K562 (cell line): ENCODE measurements around the gene PDE1C. TPM values are rescaled to one million over a fixed set of nuclear protein-coding genes. Genes with fewer than 3 reads are reported as not detected.

Experiments
- ATAC-seq: fragments of 200-7000 bp; cut with Tn5 transposase; 3 replicates; pipeline ENCODE4 v1.9.1; 2020; ENCODE audit warnings: moderate library complexity
- BruUV-seq: library from RNA; stranded (reverse); fragments of 400-500 nt; replicated peaks from 2 replicates; lab custom pipeline; 2021; lab: Mats Ljungman, UMichigan
- CTCF ChIA-PET: fragments of 300-600 bp; formaldehyde crosslinking; extraction: SDS; loops from one replicate; lab custom pipeline; 2021; ENCODE audit warnings: low intra/inter-chr PET ratio; lab: Yijun Ruan, JAX
- POLR2A ChIA-PET: fragments of 300-600, 350-650 bp; sonication (Branson Sonifier 250); formaldehyde crosslinking; extraction: SDS; loops from one replicate; lab custom pipeline; 2021; ENCODE audit warnings: antibody characterized with exemption, inconsistent platforms; lab: Yijun Ruan, JAX
- DNase-seq, 4 experiments: peaks; one replicate each; pipeline versions ENCODE4 v3.0.0 to v3.0.0-alpha.2; 2011 to 2018; ENCODE audit warnings: low spot score in 3 of 4, mixed read lengths in 3 of 4; ENCODE audit errors: extremely low read depth in 1 of 4
- FAIRE-seq: peaks from 2 replicates; lab custom pipeline; 2011; peaks lifted over from hg19 to GRCh38; lab: Jason Lieb, UNC
- H2AFZ ChIP-seq: 2 replicates; pipeline ENCODE4 v1.6.0; 2011; ENCODE audit warnings: low read depth, low read length, control low read depth, inconsistent platforms
- H3K27ac ChIP-seq: fragments of 200-600 bp; 3 replicates; pipeline ENCODE4 v1.8.0; 2011; ENCODE audit warnings: low read depth, mild to moderate bottlenecking, control low read depth, inconsistent platforms, low read length, moderate library complexity, mixed read lengths; ENCODE audit errors: extremely low read depth
- H3K27me3 ChIP-seq, 2 experiments: fragments of 300-600 bp in 1 of 2; 2 replicates in 1 of 2; 3 replicates in 1 of 2; pipeline versions ENCODE4 v1.6.0 to v1.8.0; 2011; ENCODE audit warnings: inconsistent platforms in 2 of 2, low read length in 2 of 2, mild to moderate bottlenecking in 1 of 2, mixed read lengths in 1 of 2, moderate library complexity in 1 of 2; ENCODE audit not compliant: control insufficient read depth in 2 of 2, insufficient read depth in 2 of 2
- H3K36me3 ChIP-seq: fragments of 300-600 bp; 3 replicates; pipeline ENCODE4 v1.8.0; 2011; ENCODE audit warnings: mild to moderate bottlenecking, low read length, inconsistent platforms; ENCODE audit not compliant: control insufficient read depth, insufficient read depth
- H3K4me1 ChIP-seq, 2 experiments: fragments of 200-600 bp in 1 of 2; replicated peaks in 1 of 2; 2 replicates in 1 of 2; 3 replicates in 1 of 2; pipeline versions ENCODE4 v1.5.1 to v1.8.0; 2011; ENCODE audit warnings: inconsistent platforms in 2 of 2, low read length in 2 of 2, mild to moderate bottlenecking in 1 of 2, mixed read lengths in 1 of 2, moderate library complexity in 1 of 2; ENCODE audit not compliant: control insufficient read depth in 2 of 2, insufficient read depth in 2 of 2
- H3K4me2 ChIP-seq: 2 replicates; pipeline ENCODE4 v1.6.1; 2011; ENCODE audit warnings: low read length, control low read depth, inconsistent platforms, mixed read lengths; ENCODE audit not compliant: insufficient read depth
- H3K4me3 ChIP-seq: fragments of 200-600 bp; sonication (generic), shearing (Covaris generic); 2 replicates; pipeline ENCODE4 v1.5.1; 2016; ENCODE audit warnings: control low read depth, inconsistent platforms
- H3K79me2 ChIP-seq: fragments of 200-600 bp; 3 replicates; pipeline ENCODE4 v1.8.0; 2011; ENCODE audit warnings: low read length, inconsistent platforms; ENCODE audit not compliant: control insufficient read depth, insufficient read depth
- H3K9ac ChIP-seq, 2 experiments: 2 replicates each; pipeline versions ENCODE4 v1.6.0 to v1.6.1; 2011; ENCODE audit warnings: low read depth in 2 of 2, low read length in 2 of 2, control low read depth in 1 of 2, inconsistent platforms in 1 of 2, mild to moderate bottlenecking in 1 of 2, mixed read lengths in 1 of 2; ENCODE audit not compliant: insufficient read depth in 1 of 2
- H3K9me1 ChIP-seq: one replicate; pipeline ENCODE4 v1.6.0; 2011; ENCODE audit warnings: inconsistent platforms, mild to moderate bottlenecking, low read length, moderate library complexity; ENCODE audit not compliant: control insufficient read depth, insufficient read depth
- H3K9me3 ChIP-seq: replicated peaks from 2 replicates; pipeline ENCODE4 v1.5.1; 2011; ENCODE audit warnings: low read depth, low read length, inconsistent platforms; ENCODE audit not compliant: control insufficient read depth, insufficient read depth
- H4K20me1 ChIP-seq: replicated peaks from 2 replicates; pipeline ENCODE4 v1.6.1; 2011; ENCODE audit warnings: low read length, inconsistent platforms, mixed read lengths; ENCODE audit not compliant: control insufficient read depth, insufficient read depth
- EZH2 ChIP-seq: IDR thresholded peaks from 2 replicates; pipeline ENCODE4 v1.6.1; 2012; ENCODE audit warnings: low read depth, mild to moderate bottlenecking, inconsistent platforms, low read length, borderline replicate concordance
- HDAC3 ChIP-seq: fragments of 450-650 bp; IDR thresholded peaks from 2 replicates; pipeline ENCODE4 v1.6.1; 2018; ENCODE audit warnings: borderline replicate concordance, mild to moderate bottlenecking, moderate library complexity; ENCODE audit not compliant: partially characterized antibody
- POLR2AphosphoS2 ChIP-seq: IDR thresholded peaks from 2 replicates; pipeline ENCODE4 v1.6.1; 2012; ENCODE audit warnings: low read length, improper control_type of control experiment
- RERE ChIP-seq: sonication (generic); formaldehyde crosslinking; IDR thresholded peaks from 2 replicates; pipeline ENCODE4 v1.8.0; 2023; ENCODE audit warnings: missing genetic modification reagents, mild to moderate bottlenecking, borderline replicate concordance
- ZBTB7A ChIP-seq: IDR thresholded peaks from 2 replicates; pipeline ENCODE4 v1.6.1; 2011; ENCODE audit warnings: low read depth, mild to moderate bottlenecking, low read length, moderate library complexity, borderline replicate concordance; ENCODE audit not compliant: control insufficient read depth
- ZFP1 ChIP-seq: fragments of 450-650 bp; formaldehyde crosslinking; IDR thresholded peaks from 2 replicates; pipeline ENCODE4 v1.4.0; 2020; ENCODE audit warnings: mild to moderate bottlenecking, mixed read lengths
- ZKSCAN1 ChIP-seq: fragments of 150-350 bp; IDR thresholded peaks from 2 replicates; pipeline ENCODE4 v1.6.1; 2016; ENCODE audit warnings: low read depth, low read length
- WGBS: fragments of 100-300 bp; shearing (Covaris generic); methylation state at CpG from one replicate; pipeline ENCODE4 v1.1.6; 2016; ENCODE audit warnings: low coverage, mixed read lengths; ENCODE audit not compliant: insufficient coverage; ENCODE audit errors: missing lambda C conversion rate; 5-methylcytosine and 5-hydroxymethylcytosine counted together
- in situ Hi-C: fragments of 300-500 bp; cut with MboI; formaldehyde crosslinking; loops from 4 replicates; pipeline ENCODE4 v1.15.0; 2018; ENCODE audit warnings: inconsistent platforms, mixed read lengths
- intact Hi-C: fragments of 100-400 bp; cut with micrococcal nuclease; formaldehyde crosslinking; loops from 2 replicates; pipeline ENCODE4 v1.14.2; 2022
- polyA plus RNA-seq, 8 experiments: library from polyadenylated mRNA; depleted of rRNA in 4 of 8; stranded (reverse) in 5 of 8; unstranded in 3 of 8; fragments of >200 nt; fragmentation: Nextera tagmentation in 2 of 8; fragmentation: Illumina TruSeq in 1 of 8; extraction: Ambion mirVana in 2 of 8; extraction: Trizol in 1 of 8; gene quantifications; 2 replicates each; pipeline versions ENCODE4 v1.2.1 to v1.2.3, GENCODE V29; 2011 to 2014; ENCODE audit warnings: inconsistent platforms in 1 of 8, missing spikeins in 1 of 8
- total RNA-seq, 7 experiments: library from RNA; depleted of rRNA in 6 of 7; stranded (reverse); fragments of >200 nt in 6 of 7; fragmentation: Illumina TruSeq in 2 of 7; extraction: Trizol in 2 of 7; gene quantifications; 2 replicates each; pipeline versions ENCODE4 v1.2.1 to v1.2.3, GENCODE V29; 2011 to 2021; ENCODE audit warnings: low replicate concordance in 1 of 7
- TF ChIP-seq, protein P1 (sequence below): fragments of 450-650 bp; IDR thresholded peaks from one replicate; pipeline ENCODE4 v1.6.1; 2018; ENCODE audit warnings: mild to moderate bottlenecking, moderate library complexity; ENCODE audit not compliant: partially characterized antibody
- TF ChIP-seq, protein P2 (sequence below): fragments of 450-650 bp; formaldehyde crosslinking; IDR thresholded peaks from 2 replicates; pipeline ENCODE4 v1.4.0; 2020; ENCODE audit warnings: mild to moderate bottlenecking, moderate library complexity
- TF ChIP-seq, protein P3 (sequence below): sonication (generic); formaldehyde crosslinking; IDR thresholded peaks from 2 replicates; pipeline ENCODE4 v1.8.0; 2022; ENCODE audit warnings: mild to moderate bottlenecking, missing genetic modification reagents, borderline replicate concordance

The PDE1C gene
- total and polyA plus RNA-seq, 9 of the 15 experiments (the other 6 are each of a cell fraction or from before 2014, with no cell fraction given), result under 0.01 to 0.01 TPM; not detected in 7

DNA sequence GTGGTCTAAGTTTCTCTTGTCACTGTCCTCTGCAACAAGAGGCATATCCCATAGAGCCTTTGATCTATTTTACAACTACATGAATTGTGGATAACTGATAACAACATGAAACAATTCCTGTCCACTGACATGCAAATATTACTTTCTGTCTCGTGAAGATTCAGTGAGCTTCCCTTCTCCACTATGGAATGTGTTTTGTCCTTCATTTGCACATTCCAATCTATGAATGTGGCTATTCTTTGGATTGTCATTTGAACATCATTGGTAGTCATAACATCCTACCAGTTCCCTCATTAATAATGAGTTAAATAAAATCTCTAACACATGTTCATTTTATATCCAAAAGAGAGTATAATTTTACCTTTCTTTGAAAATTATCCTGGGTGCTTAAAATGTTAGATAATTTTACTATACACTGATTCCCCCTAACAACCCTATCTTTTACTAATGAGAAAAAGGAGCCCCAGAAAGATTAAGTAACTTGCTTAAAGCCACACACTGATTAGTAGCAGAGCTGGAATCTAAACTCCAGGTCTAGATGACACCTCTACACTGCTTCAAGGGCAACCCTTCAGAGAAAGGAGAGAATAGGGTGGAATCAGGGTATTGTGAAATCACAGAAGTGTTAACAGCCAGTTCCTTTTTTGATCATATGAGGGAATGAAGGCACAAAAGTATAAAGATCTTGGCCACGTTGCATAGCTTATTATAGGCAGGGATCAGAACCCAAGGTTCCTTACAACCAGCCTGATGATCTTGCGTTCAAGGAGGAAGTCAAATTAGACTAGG lies 39.1 kb downstream of the PDE1C start:
- FAIRE-seq (no peak), DNase-seq (no peak), ATAC-seq (no peak)
- in situ Hi-C loops (no loop called here), intact Hi-C loops (no loop called here)
- no TSS peak for BruUV-seq
- H3K27ac ChIP-seq, result no peak overlapping the region
- no peaks in the 10 kb centered on the region for H3K4me1 ChIP-seq
- POLR2A ChIA-PET, result no interaction called here
- CTCF ChIA-PET, result no interaction called here
- H3K36me3 ChIP-seq, result no peaks in the 10 kb centered on the region
- H3K4me2 ChIP-seq, result no peak overlapping the region
- H2AFZ ChIP-seq, result no peak overlapping the region
- H3K9me3 ChIP-seq, result no peaks in the 10 kb centered on the region
- H3K4me3 ChIP-seq, result no peak overlapping the region
- no peaks in the 10 kb centered on the region for H3K27me3 ChIP-seq
- H4K20me1 ChIP-seq, result no peaks in the 10 kb centered on the region
- 0% methylated on average over 3 of the region's 3 CpGs for WGBS
- H3K79me2 ChIP-seq, result no peaks in the 10 kb centered on the region
- H3K9ac ChIP-seq, result no peak overlapping the region
- H3K9me1 ChIP-seq, result no peaks in the 10 kb centered on the region
- TF ChIP-seq RERE (CRISPR knock-in tag) (no peak), POLR2AphosphoS2 (no peak), EZH2 (no peak), ZBTB7A (no peak), ZFP1 (CRISPR knock-in tag) (no peak), HDAC3 (no peak), ZKSCAN1 (no peak)
- TF ChIP-seq, protein P1, sequence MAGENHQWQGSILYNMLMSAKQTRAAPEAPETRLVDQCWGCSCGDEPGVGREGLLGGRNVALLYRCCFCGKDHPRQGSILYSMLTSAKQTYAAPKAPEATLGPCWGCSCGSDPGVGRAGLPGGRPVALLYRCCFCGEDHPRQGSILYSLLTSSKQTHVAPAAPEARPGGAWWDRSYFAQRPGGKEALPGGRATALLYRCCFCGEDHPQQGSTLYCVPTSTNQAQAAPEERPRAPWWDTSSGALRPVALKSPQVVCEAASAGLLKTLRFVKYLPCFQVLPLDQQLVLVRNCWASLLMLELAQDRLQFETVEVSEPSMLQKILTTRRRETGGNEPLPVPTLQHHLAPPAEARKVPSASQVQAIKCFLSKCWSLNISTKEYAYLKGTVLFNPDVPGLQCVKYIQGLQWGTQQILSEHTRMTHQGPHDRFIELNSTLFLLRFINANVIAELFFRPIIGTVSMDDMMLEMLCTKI, result no peak
- TF ChIP-seq, protein P2, sequence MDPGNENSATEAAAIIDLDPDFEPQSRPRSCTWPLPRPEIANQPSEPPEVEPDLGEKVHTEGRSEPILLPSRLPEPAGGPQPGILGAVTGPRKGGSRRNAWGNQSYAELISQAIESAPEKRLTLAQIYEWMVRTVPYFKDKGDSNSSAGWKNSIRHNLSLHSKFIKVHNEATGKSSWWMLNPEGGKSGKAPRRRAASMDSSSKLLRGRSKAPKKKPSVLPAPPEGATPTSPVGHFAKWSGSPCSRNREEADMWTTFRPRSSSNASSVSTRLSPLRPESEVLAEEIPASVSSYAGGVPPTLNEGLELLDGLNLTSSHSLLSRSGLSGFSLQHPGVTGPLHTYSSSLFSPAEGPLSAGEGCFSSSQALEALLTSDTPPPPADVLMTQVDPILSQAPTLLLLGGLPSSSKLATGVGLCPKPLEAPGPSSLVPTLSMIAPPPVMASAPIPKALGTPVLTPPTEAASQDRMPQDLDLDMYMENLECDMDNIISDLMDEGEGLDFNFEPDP, result no peak
- TF ChIP-seq, protein P3, sequence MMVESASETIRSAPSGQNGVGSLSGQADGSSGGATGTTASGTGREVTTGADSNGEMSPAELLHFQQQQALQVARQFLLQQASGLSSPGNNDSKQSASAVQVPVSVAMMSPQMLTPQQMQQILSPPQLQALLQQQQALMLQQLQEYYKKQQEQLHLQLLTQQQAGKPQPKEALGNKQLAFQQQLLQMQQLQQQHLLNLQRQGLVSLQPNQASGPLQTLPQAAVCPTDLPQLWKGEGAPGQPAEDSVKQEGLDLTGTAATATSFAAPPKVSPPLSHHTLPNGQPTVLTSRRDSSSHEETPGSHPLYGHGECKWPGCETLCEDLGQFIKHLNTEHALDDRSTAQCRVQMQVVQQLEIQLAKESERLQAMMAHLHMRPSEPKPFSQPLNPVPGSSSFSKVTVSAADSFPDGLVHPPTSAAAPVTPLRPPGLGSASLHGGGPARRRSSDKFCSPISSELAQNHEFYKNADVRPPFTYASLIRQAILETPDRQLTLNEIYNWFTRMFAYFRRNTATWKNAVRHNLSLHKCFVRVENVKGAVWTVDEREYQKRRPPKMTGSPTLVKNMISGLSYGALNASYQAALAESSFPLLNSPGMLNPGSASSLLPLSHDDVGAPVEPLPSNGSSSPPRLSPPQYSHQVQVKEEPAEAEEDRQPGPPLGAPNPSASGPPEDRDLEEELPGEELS (CRISPR knock-in tag), result no peak
